Activated naive CD8-positive, alpha-beta T cell (primary cell): Measurements from ENCODE around the gene TTR.

Source experiments
- H3K27ac Mint-ChIP-seq: one replicate; pipeline ENCODE4 v1.8.0; 2021; ENCODE audit warnings: mixed read lengths
- H3K27me3 Mint-ChIP-seq: one replicate; pipeline ENCODE4 v1.8.0; 2021; ENCODE audit warnings: mixed read lengths
- H3K36me3 Mint-ChIP-seq: one replicate; pipeline ENCODE4 v1.8.0; 2021; ENCODE audit warnings: mixed read lengths
- H3K4me1 Mint-ChIP-seq: one replicate; pipeline ENCODE4 v1.8.0; 2021; ENCODE audit warnings: low read depth, mixed read lengths
- H3K4me3 Mint-ChIP-seq: one replicate; pipeline ENCODE4 v1.8.0; 2021; ENCODE audit warnings: mild to moderate bottlenecking, mixed read lengths
- H3K9me3 Mint-ChIP-seq: one replicate; pipeline ENCODE4 v1.8.0; 2021; ENCODE audit warnings: low read depth, mixed read lengths

Gene TTR

GRCh38 chr18:31646332-31647126, 54.9 kb downstream of the TTR start:
- Mint-ChIP-seq H3K4me1 (peaks cover 10% of the 10 kb centered on the region), H3K4me3 (no peak overlapping the region), H3K36me3 (no peaks in the 10 kb centered on the region), H3K9me3 (no peaks in the 10 kb centered on the region), H3K27me3 (peaks cover 6% of the 10 kb centered on the region), H3K27ac (no peak overlapping the region)

DNA sequence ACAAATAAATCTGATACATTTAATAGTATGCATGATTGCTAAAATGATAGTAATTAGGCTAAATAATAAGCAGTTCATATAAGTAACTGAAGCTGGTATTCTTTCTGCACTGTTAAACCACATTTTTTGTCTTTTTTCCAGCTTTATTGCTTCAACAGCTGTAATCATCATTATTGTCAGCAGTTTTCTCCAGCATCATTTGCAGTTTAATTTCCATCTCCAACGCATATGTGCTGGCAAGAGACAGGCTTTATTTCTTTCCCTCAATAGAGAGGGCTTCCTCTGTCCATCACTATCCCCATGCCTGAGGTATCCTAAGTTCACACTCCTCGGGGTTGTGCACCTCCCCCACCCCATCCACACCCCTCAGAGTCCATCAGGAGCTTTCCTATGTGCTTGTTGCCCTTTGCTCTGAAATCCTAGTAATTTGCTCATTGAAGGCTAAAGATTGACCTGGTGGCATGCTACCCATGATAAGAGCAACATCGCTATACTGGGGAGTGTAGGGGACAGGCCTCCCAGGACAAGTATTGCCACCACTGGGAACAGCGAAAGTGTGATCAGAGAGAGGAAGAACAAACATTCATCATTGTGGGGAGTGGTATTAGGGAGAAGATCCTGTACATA, 55.6 kb downstream of the TTR start:
- peaks cover 10% of the 10 kb centered on the region for H3K4me1 Mint-ChIP-seq
- H3K9me3 Mint-ChIP-seq: no peaks in the 10 kb centered on the region
- peaks cover 11% of the 10 kb centered on the region for H3K27me3 Mint-ChIP-seq
- H3K27ac Mint-ChIP-seq: no peak overlapping the region
- H3K36me3 Mint-ChIP-seq: no peaks in the 10 kb centered on the region
- no peak overlapping the region for H3K4me3 Mint-ChIP-seq
